ENCODE data around the gene TMEM150B.

DNA sequence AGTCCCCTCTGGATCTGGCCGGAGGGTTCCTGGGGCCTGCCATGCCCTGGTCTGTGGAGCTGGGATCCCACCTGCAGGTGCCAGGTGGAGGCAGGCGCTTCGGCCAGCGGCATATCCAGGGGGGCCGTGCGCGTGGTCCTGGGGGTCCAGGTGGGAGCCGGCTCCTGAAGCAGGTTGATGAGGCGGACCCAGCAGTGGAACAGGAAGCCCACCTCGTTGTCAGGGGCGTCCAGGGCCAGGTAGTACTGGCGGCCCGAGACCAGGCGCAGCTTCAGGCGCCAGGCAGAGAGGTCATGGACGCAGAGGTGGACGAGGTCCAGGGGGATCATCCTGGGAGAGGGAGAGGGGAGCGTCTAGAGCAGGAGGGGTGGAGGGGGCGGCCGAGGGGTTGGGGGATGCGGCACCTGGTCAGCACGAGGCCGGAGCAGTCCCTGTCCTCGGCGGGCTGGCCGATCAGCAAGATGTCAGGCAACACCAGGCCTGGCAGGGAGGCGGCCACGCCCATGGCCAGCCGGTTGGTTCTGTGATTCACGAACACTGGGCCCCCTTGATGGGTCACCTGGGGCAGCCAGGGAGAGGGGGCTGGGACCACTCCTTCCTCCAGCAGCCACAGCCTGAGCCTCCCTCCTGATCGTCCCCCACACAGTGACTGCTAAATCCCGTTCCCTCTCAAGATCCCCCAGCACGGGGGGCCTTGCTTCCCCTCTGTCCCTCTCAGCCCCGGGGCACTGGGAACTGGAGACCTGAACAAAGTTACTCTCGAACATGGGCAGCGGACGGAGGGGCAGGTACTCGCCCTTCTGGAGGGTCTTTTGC is 37.2 kb upstream of the TMEM150B start:
- TF ChIP-seq CTCF (IDR thresholded peaks at IDR 0.05) (no peak), MYC (IDR thresholded peaks at IDR 0.05; ENCODE audit: borderline replicate concordance, low read length) (no peak), MAX (IDR thresholded peaks at IDR 0.05) (no peak), PHF8 (IDR thresholded peaks at IDR 0.05; ENCODE audit: borderline replicate concordance, low read depth) (no peak), KDM5A (IDR thresholded peaks at IDR 0.05) (no peak), POLR2A (IDR thresholded peaks at IDR 0.05; ENCODE audit: low read length) (no peak), HMGXB4 (CRISPR knock-in tag; IDR thresholded peaks at IDR 0.05; ENCODE audit: borderline replicate concordance) (no peak), HDAC2 (IDR thresholded peaks at IDR 0.05) (no peak), MAFK (IDR thresholded peaks at IDR 0.05; ENCODE audit: partially characterized antibody) (no peak)
- TF ChIP-seq, protein P1, sequence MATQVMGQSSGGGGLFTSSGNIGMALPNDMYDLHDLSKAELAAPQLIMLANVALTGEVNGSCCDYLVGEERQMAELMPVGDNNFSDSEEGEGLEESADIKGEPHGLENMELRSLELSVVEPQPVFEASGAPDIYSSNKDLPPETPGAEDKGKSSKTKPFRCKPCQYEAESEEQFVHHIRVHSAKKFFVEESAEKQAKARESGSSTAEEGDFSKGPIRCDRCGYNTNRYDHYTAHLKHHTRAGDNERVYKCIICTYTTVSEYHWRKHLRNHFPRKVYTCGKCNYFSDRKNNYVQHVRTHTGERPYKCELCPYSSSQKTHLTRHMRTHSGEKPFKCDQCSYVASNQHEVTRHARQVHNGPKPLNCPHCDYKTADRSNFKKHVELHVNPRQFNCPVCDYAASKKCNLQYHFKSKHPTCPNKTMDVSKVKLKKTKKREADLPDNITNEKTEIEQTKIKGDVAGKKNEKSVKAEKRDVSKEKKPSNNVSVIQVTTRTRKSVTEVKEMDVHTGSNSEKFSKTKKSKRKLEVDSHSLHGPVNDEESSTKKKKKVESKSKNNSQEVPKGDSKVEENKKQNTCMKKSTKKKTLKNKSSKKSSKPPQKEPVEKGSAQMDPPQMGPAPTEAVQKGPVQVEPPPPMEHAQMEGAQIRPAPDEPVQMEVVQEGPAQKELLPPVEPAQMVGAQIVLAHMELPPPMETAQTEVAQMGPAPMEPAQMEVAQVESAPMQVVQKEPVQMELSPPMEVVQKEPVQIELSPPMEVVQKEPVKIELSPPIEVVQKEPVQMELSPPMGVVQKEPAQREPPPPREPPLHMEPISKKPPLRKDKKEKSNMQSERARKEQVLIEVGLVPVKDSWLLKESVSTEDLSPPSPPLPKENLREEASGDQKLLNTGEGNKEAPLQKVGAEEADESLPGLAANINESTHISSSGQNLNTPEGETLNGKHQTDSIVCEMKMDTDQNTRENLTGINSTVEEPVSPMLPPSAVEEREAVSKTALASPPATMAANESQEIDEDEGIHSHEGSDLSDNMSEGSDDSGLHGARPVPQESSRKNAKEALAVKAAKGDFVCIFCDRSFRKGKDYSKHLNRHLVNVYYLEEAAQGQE (IDR thresholded peaks at IDR 0.05), result no peak
- TF ChIP-seq, protein P2, sequence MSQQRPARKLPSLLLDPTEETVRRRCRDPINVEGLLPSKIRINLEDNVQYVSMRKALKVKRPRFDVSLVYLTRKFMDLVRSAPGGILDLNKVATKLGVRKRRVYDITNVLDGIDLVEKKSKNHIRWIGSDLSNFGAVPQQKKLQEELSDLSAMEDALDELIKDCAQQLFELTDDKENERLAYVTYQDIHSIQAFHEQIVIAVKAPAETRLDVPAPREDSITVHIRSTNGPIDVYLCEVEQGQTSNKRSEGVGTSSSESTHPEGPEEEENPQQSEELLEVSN (IDR thresholded peaks at IDR 0.05; ENCODE audit: borderline replicate concordance, low read depth), result no peak

Data from A549 (cell line).